Retinal pigment epithelial cell (primary cell): Measurements from ENCODE around the gene SNRPD2.
A peak's percentile ranks its signal among the peaks of the same experiment; 100 is the strongest.

Experiments
- DNase-seq: peaks from one replicate; pipeline ENCODE4 v3.0.0-alpha.2; 2010; ENCODE audit warnings: low read depth
- H3K4me3 ChIP-seq: 2 replicates; pipeline ENCODE4 v1.5.1; 2011; ENCODE audit warnings: mild to moderate bottlenecking, low read length, control low read depth, moderate library complexity
- CTCF ChIP-seq: conservative IDR thresholded peaks from 2 replicates; pipeline ENCODE4 v1.5.1; 2011; ENCODE audit warnings: low read depth, low read length, control low read depth, inconsistent platforms

SNRPD2 gene

DNA sequence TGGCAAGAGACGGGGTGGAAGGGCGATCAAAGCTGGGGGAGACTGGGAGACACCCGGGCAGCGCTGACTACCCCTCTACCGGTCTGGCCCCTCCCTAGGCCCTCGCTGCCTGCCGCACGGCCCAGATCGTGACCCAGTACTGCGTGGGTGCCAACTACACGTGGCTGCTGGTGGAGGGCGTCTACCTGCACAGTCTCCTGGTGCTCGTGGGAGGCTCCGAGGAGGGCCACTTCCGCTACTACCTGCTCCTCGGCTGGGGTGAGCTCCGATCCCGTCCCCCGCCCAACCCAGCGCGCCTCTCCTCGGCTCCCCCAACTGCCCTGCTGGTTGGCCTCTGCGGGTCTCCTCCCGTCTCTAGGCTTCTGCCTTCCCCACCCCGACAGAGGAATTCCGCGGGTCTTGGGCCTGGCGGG, 14.9 kb downstream of the SNRPD2 start:
- no peak for TF ChIP-seq CTCF
- peak overlapping the region; percentile 48 for H3K4me3 ChIP-seq
- DNase-seq = no peak

DNA sequence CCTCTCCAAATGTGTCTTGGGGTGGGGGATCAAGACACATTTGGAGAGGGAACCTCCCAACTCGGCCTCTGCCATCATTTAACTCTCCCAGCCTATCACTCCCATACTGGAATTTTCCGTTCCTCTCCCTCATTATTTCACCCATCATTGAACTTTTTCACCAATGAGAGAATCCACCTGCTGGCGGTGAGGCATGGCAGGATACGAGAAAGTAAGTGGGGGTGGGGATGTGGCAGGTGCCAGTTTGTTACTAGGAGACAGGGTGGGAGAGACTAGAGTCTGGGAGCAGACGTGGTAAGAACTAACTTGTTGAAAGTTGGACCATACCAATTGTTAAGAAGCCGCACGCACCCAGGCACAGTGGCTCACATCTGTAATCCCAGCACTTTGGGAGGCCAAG, 16.8 kb downstream of the SNRPD2 start:
- DNase-seq = no peak

DNA sequence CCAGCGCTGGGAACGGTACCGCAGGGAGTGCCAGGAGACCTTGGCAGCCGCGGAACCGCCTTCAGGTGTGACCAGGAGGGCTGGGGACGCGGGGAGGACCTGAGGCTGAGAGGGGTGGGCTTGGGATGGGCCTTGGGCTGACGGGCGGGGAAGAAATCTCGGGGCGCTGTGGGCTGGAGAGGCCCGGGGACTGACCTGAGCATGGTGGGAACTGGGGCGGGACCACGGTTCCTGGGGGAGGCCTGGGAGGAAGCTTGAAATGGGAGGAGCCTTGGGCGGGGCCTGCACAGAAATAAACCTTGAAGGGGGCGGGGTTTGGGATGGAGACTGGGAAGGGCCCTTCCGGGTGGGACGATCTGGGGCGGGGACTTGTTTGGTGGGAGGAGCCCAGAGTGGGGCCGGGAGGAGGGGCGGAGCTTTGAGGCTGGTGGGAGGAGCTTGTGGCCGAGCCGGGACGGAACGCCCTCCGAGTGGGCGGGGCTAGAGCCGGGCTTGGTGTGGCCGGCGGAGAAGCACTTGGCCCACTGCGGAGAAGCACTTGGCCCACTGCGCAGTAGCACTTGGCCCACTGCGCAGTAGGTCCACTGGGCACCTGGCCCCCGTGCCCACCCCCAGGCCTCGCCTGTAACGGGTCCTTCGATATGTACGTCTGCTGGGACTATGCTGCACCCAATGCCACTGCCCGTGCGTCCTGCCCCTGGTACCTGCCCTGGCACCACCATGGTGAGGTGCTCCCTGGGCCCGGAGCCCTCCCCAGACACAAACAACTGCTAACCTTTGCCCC, 20.9 kb downstream of the SNRPD2 start:
- H3K4me3 ChIP-seq = peak overlapping the region; percentile 32
- DNase-seq = no peak
- no peak for TF ChIP-seq CTCF

More for the DNA sequence above, 16.8 kb downstream of the SNRPD2 start:
- no peak for TF ChIP-seq CTCF
- no peak overlapping the region for H3K4me3 ChIP-seq

- TF ChIP-seq CTCF = no peak
- no peak for DNase-seq
- H3K4me3 ChIP-seq = peak overlapping the region; percentile 32
Measured at GRCh38 chr19:45668342-45668871, 23.3 kb downstream of the SNRPD2 start.

DNA sequence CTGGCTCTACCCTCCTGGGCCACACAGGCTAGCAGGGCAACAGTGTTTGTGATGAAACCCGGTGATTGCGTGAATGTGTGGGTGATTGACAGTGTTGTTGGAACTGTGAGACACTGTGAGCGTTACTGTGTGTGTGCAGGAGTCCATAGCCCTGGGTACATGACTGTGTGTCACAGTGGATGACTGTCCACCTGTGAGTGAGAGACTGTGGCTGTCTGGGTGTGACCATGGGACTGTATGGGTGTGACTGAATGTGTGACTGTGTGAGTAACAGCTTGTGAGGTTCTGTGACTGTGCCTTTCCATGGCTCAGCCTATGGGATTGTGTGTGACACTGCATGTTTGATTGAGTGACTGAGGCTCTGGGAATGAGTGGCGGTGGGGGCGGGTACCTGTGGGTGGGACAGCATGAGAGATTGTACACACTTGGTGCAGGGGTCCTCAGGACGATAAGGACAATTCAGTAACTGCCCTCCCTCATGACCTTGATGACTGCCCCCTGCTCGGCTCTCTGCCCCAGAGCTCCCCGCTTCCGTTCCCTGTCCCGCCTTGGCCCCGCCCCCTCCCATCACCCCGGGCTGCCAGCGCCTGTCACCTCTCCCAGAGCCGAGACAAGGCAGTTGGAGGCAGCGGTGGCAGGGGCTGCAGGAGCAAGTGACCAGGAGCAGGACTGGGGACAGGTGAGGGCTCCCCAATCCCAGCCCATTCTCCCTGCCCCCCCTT, 24.0 kb downstream of the SNRPD2 start, which contains the start of gene GIPR:
GIPR (plus strand) TSS at position 602 of the 722 bp plus-strand sequence. CDS start 1,300 bp downstream, outside the sequence.
- TF ChIP-seq CTCF = no peak
- no peak for DNase-seq
- peak within 1 kb of the TSS; percentile 32 for H3K4me3 ChIP-seq

GRCh38 chr19:45664575-45664974, 27.2 kb downstream of the SNRPD2 start:
- no peak for DNase-seq
- no peak for TF ChIP-seq CTCF

GRCh38 chr19:45663800-45664199, 28.0 kb downstream of the SNRPD2 start:
- no peak overlapping the region for H3K4me3 ChIP-seq
- no peak for DNase-seq
- no peak for TF ChIP-seq CTCF

More at GRCh38 chr19:45664575-45664974, 27.2 kb downstream of the SNRPD2 start:
- no peak overlapping the region for H3K4me3 ChIP-seq
